ENCODE data around the gene CHRND. TPM values are rescaled to one million over a fixed set of nuclear protein-coding genes. Genes with fewer than 3 reads are reported as not detected.

CHRND gene
- polyA plus RNA-seq, 1 donor: 0.96 TPM

DNA sequence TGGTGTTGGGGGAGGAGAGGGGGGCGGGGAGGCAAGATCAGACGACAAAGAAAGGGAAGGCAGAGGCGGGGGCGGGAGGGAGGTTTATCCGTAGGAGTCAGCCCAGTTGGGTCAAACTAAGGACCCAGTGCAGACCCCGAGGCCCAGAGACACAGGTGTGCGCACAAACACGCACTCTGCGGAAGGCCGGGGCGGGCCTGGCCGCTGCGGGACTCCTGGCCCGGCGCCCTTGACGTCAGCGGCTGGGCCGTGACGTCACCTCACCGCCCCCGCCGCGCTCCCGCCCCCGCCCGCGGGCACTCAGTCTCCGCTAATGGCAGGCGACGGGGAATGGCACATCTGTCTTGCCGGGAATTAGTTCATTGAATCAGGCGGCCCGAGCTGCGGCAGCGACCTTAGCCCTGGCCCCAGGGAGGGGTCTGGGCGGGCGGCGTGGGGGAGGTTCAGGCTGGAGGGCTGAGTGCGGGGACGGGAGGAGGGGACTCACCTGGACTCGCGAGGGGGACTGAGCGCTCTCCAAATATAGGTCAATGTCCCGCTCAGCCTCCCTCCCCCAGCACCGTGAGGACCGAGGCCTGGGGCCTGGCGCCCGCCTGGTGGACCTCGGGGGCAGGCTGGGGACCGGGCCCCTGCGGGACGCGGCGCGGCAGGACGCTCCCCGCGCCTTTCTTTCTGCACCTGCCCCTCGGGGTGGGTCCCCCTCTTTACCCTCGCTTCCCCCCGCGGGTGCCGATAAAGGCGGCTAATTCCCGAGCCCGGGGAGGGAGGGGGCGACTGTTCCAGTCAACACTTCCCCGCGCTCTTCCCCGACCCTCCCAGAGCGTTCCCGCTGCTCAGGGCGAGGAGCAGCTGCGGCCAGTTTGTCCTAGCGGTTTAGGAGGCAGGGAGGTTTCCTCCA, 22.8 kb upstream of the CHRND start:
- no peak for DNase-seq

GRCh38 chr2:232503809-232504323, 22.1 kb upstream of the CHRND start:
- no peak for DNase-seq

GRCh38 chr2:232504438-232504837, 21.5 kb upstream of the CHRND start:
- DNase-seq: no peak

DNA sequence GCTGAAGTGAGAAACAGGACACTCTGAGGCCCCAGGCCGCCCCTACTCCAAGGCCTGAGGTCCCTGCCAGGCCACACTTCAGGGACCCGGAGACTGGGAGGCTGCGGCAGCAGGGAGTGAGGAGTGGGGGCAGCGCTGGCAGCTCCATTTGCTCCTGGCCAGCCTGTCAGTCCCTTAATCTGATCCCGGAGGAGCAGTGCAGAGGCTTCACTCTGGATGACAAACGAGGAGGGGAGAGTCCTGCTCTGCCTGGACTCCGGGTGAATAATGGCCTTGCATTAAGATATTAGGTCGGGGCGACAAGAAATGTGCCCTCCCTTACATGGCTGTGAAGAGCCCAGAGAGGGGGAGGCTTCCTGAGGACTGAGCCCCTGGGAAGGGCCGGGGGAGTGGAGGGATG, 20.1 kb upstream of the CHRND start:
- DNase-seq: peak; percentile 71

GRCh38 chr2:232506709-232507108, 19.3 kb upstream of the CHRND start:
- DNase-seq: no peak

DNA sequence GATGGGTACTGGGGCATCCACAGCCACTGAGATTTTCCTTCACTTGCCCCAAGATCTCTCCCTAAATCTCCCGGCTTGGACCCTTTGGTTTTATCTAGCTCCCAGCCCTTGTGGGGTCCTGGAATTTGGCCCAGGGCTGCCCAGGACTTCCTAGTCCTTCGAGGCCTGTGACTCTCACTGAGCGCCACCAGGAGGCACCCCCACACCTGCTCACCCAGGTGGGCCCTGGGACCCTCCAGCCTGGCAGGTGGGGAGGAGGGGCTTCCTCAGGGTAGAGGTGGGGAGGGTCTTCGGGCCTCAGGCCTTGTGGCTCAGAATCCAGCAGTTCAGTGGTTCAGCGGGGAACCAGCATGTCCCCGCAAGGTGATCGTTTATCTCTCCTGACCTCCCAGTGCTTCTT, 17.7 kb upstream of the CHRND start:
- DNase-seq: no peak

GRCh38 chr2:232511336-232511890, 14.5 kb upstream of the CHRND start:
- no peak for DNase-seq

- DNase-seq: peak; percentile 70
Measured at GRCh38 chr2:232512602-232513001, 13.4 kb upstream of the CHRND start.

DNA sequence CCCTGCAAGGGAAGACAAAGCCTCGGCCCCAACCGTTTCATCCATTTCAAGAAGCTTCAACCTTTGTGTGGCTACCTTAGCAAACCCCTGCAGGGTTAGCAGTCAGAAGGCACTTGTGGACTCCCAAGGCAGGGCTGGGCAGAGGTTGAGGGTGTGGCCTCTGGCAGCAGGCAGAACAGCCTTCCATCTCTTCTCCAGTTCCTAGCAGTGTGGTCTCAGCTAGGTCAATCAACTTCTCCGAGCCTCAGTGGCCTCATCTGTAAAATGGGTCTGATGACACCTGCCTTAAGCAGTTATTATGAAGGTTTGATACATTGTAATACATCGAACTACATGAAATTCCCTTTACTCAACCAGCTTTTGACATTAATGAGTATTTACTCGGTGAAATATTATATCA, 12.6 kb upstream of the CHRND start:
- DNase-seq: no peak

GRCh38 chr2:232515639-232516038, 10.3 kb upstream of the CHRND start:
- no peak for DNase-seq

DNA sequence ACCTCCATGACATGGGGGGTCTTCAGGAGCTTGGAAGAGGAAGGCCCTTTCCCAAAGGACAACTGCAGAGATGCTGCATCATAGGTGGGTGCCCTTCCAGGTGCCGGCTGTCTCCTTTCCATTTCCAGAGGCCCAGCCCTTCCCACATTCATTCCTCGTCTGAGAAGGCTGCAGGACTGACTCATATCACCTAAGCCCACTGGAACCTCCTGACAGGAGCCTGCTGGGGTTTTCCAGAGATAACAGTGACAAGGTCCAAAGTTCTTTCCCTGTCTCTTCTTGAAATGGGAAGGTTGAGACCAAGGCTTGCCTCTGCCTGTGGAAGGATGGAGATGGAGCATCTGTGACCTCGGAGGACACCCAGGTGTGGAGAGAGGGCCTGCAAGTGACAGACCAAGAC, 9.4 kb upstream of the CHRND start:
- no peak for DNase-seq

GRCh38 chr2:232518844-232519243, 7.1 kb upstream of the CHRND start:
- DNase-seq: no peak

DNA sequence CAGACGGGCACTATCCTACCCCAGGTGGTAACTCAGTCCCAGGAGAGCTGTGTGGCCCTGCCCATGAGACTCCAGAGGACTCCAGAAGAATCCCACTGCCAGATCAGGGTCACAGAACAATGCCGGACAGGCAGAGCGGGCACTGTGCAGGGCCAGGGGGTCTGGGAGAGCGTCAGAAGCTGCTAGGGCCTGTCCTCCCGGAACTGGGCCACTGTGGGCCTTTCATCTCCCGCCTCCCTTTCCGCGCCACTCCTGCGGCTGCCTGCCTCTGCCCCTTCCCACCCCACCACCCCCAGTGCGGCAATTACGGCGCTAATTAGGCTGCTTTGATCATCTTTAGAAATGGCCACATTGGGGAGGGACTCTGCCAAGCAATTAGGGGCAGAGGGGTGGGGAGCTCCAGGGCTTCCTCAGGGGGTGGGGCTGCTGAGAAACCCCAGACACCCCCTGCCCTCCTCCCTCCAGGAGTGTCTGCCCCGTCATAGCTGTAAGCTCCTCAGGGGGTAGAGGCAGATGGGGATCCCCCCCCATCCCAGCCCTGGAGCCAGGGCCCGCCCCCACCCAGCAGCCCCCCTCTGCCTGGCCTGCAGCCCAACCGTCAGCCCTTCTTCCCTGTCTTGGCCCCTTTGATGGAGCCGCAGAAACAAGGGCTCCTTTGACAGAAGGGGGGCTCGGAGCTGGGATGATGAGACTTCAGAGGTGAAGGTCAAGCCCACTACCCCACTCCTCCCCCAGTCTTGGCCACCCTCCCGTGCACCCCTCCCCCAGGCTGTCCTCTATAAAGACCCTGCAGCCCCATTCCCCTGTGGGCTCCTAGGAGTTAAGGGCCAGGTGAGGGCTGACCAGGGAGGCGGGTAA, 6.2 kb upstream of the CHRND start, which contains the start of gene PRSS56:
Gene PRSS56, plus strand, starts transcription at position 808 of the 858 bp plus-strand sequence. CDS start 211 bp downstream, outside the sequence.
- no peak for DNase-seq

- no peak for DNase-seq
Measured at GRCh38 chr2:232520489-232520888, 5.5 kb upstream of the CHRND start.

- no peak for DNase-seq
Measured at GRCh38 chr2:232521098-232521497, 4.9 kb upstream of the CHRND start.

GRCh38 chr2:232521959-232522622, 3.9 kb upstream of the CHRND start:
- DNase-seq: no peak

DNA sequence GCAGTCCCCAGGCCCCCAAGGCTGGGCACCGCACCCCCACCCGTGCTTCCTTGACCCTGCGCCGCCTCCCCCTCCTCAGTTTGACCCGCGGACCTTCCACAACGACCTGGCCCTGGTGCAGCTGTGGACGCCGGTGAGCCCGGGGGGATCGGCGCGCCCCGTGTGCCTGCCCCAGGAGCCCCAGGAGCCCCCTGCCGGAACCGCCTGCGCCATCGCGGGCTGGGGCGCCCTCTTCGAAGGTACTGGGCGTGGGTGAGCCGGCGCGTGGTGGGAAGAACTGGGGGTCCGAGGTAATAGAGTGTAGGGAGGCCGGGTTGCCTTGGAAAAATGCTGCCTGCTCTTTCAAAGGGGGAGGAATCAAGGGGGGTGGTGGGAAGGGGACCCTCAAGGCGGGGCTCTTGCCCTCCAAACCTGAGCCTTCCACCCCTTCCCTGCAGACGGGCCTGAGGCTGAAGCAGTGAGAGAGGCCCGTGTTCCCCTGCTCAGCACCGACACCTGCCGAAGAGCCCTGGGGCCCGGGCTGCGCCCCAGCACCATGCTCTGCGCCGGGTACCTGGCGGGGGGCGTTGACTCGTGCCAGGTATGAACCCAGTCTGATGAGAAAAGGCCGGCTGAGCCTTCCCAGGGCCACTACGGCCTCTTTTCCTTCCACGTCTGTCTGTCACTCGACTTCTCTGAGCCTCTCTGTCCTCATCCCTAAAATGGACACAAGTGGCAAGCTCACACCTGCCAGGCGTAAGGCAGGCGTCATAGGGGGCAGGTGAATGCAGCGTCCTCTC, 3.1 kb upstream of the CHRND start:
- DNase-seq: no peak

- no peak for DNase-seq
Measured at GRCh38 chr2:232523402-232523681, 2.6 kb upstream of the CHRND start.

GRCh38 chr2:232523682-232524597, 2.0 kb upstream of the CHRND start:
- no peak for DNase-seq

- no peak for DNase-seq
Measured at GRCh38 chr2:232524771-232525170, 1.2 kb upstream of the CHRND start.

Data from left kidney (tissue), 2 donors.